VCaP (cell line): ENCODE results near the gene TTLL11.

Experiments
- H3K27ac ChIP-seq: fragments of 450-650 bp; 2 replicates; pipeline ENCODE4 v1.5.1; 2017
- TF ChIP-seq, protein P1 (sequence below): fragments of 450-650 bp; conservative IDR thresholded peaks from 2 replicates; pipeline ENCODE4 v1.5.1; 2017; ENCODE audit warnings: mild to moderate bottlenecking, moderate library complexity

TTLL11 gene

DNA sequence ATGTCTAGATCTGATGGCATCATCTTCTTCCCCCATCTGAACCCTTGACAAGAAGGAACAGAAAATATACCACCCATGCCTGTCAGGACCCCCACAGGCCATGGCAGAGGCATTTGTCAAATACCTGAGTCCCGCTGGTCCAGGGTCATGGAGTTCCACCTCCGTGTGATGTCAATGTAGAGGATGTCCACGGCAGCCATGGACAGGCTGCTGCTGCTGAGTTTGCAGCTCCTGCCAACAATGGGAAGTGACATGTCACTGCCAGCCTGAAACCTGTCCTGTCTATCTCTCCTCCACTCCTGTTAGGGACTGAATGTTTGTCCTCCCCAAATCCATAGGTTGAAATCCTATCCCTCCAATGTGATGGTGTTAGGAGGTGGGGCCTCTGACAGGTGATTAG, 232.9 kb downstream of the TTLL11 start:
- TF ChIP-seq, protein P1, sequence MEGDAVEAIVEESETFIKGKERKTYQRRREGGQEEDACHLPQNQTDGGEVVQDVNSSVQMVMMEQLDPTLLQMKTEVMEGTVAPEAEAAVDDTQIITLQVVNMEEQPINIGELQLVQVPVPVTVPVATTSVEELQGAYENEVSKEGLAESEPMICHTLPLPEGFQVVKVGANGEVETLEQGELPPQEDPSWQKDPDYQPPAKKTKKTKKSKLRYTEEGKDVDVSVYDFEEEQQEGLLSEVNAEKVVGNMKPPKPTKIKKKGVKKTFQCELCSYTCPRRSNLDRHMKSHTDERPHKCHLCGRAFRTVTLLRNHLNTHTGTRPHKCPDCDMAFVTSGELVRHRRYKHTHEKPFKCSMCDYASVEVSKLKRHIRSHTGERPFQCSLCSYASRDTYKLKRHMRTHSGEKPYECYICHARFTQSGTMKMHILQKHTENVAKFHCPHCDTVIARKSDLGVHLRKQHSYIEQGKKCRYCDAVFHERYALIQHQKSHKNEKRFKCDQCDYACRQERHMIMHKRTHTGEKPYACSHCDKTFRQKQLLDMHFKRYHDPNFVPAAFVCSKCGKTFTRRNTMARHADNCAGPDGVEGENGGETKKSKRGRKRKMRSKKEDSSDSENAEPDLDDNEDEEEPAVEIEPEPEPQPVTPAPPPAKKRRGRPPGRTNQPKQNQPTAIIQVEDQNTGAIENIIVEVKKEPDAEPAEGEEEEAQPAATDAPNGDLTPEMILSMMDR = no peak
- H3K27ac ChIP-seq = no peak overlapping the region

DNA sequence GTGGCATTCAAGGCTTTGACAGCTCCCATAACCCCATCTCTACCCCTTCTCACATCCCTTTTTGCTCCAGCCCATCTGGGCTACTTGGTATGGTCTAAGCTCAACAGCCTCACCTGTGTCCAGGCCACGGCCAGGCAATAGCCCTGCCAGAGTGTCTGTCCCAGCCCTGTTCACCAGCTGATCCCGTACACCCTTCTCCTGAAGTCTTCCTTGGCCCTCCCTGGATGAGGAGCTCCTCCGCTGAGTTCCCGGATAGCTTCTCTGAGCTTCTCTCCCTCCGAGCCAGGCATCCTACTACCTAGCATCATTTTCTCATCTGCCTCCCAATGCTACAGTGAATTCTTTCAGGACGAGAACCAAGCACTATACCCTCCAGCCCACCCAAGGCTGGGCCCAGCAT, 233.5 kb downstream of the TTLL11 start:
- no peak overlapping the region for H3K27ac ChIP-seq
- TF ChIP-seq, protein P1 = no peak

DNA sequence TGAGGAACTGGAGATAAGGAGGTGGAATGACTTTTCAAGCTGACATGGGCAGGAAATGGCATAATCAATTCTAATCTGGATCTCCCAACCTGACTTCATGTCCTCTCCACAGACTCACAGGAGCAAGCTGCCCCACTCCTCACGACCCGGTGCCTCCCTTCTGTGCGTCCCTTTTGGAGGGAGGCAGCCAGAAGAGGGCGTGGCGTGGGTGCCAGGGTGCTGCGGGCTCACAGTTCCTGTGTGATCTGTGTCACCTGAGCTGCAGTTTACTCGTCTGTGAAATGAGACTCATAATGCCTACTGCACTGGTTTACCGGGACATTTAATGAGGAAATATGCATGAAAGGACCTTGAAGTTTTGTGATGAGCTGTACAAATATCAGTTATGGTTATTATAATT, 234.3 kb downstream of the TTLL11 start:
- TF ChIP-seq, protein P1 = no peak
- no peak overlapping the region for H3K27ac ChIP-seq

DNA sequence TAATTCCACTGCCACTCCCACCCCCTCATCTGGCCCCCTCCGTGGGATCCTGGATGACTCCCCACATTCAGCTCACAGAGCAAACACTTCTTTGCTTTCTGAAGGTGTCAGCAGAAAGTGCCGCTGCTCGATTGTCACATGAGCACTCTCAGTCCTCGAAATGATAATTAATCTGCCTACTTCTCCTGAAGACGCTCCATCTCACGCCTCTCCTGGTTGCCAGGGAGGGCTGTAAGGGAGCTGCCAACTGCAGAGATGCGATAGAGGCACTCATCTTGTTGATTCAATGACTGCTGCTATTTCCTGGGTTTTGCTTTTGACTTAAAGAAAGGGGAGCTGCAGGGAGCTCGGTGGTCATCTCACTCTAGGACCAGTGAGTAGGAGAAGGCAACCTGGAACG, 235.2 kb downstream of the TTLL11 start:
- TF ChIP-seq, protein P1 = no peak
- 0 out of 2 replicates have a peak overlapping the region, but pooled peaks have one; percentile 10 for H3K27ac ChIP-seq

DNA sequence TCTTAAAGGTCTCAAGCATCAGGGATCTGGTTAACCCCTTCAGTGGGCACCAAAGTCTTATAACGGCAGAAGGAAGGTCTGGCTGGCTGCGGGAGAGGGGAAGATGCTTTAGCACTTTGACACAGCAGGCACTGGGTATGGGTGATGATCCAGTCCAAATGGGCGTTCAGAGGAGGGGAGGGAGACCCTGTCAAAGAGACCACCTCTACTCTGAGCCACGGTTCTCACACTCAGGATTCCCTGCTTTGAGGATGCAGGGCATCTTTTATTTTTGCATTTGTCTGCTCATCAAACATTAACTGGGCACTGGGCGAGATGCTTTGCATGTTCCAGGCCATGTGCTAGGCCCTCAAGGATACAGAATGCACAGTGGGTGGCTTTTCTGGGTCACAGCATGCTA, 237.6 kb downstream of the TTLL11 start:
- TF ChIP-seq, protein P1 = no peak
- H3K27ac ChIP-seq = no peak overlapping the region

DNA sequence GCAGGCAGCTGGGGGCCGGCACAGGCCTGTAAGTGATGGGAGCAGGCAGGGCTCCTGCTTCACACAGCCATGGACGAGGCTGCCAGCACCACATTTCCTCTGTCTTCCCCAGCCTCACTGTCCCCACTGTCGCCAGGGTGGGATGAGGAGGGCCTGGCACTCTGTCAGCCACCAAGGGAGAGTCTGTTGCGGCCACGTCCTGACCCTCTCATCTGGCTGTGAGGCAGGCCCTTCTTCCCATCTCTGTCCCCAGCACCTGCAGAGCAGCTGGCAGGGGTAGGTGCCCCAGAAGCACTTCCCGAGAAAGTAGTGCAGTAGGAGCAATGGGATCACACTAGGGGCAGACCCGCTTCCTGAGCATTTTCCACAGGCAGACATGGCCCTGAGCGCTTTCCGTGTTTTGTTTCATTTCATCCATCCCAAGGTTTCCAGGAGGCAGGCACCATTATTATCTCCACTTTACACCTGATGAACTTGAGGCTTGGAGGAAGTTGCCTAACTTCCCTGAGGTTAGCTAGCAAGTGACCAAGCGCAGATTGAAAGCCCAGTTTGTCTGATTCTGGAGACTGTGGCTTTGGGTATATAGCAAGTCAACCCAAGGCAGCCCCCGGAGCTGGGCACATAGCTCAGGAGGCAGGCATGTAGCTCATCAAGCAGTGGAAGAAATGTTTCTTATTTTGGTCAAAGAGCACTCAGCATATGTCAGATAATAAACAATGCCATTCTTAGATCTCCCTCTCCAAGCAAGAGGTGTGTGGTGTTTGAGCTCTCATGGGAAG, 239.3 kb downstream of the TTLL11 start:
- H3K27ac ChIP-seq = no peak overlapping the region
- TF ChIP-seq, protein P1 = no peak

DNA sequence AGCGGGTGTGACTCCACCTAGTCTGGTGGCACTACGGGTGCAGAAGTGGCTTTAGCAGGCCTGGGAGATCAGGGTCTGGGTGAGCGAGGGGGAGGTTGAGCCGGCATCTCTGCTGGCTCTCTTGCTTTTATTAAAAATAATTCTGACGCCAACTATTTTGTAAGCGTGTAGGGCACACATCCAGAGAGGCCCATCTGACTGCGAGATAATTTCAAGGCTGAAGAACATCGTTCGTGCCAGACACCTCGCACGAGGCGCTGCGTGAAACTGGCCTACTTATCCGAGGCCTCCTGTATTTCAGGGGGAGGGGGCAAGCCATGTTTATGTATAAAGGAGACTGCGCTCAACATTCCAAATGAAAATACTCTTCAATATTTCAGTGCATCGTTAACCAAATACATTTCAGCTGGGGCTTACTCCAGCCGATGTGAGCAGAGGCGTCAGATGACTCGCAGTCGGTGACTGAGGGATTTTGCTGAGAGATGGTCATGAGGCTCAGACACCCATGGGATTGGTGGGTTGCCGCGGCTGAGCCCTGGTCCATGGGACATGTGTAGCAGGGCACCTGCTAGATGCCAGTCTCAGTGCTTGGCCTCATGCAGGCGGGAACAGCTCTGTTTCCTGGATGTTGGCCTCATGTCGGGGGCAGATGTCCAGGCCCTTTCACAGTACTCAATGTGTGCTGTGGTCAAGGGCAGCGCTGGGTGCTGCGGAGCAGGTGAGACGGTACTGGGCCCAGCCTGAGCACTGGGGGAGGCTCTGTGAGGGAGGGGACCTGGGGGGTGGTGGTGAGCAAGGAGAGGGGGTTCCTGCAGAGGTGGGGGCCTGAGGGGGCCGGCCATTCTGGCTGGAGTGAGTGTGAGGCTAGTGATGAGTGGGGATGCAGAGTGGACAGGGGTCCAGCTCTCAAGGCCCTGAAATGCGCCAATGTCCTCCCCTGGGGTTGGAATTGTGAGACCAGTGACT, 240.2 kb downstream of the TTLL11 start:
- TF ChIP-seq, protein P1 = no peak
- H3K27ac ChIP-seq = no peak overlapping the region
